Ovary (tissue), 9 donors: ENCODE measurements around the gene GFRA1. TPM values are rescaled to one million over a fixed set of nuclear protein-coding genes. Genes with fewer than 3 reads are reported as not detected.

ENCODE experiments used
- DNase-seq, 5 donors: peaks; one replicate each; pipeline ENCODE4 v3.0.0-alpha.2; 2019 to 2020
- H3K27ac ChIP-seq, 2 donors: fragments of 200-600 bp; one replicate each; pipeline versions ENCODE4 v1.5.1 to v1.8.0; 2019 to 2022
- H3K27me3 ChIP-seq: fragments of 200-600 bp; one replicate; pipeline ENCODE4 v1.8.0; 2022
- H3K36me3 ChIP-seq: fragments of 200-600 bp; sonication (generic); one replicate; pipeline ENCODE4 v1.5.1; 2019
- H3K4me1 ChIP-seq: one replicate; pipeline ENCODE4 v1.8.1; 2013; ENCODE audit warnings: mild to moderate bottlenecking, moderate library complexity; ENCODE audit not compliant: insufficient read depth
- H3K4me3 ChIP-seq: fragments of 200-600 bp; sonication (generic); one replicate; pipeline ENCODE4 v1.5.1; 2017
- H3K9me3 ChIP-seq, 2 donors: fragments of 200-600 bp in 1 of 2; sonication (generic) in 1 of 2; one replicate each; pipeline versions ENCODE4 v1.5.1 to v1.8.1; 2013 to 2019; ENCODE audit warnings: mild to moderate bottlenecking in 1 of 2, moderate library complexity in 1 of 2
- CTCF ChIP-seq, 3 donors: fragments of 450-650 bp in 2 of 3; fragments of 200-600 bp in 1 of 3; IDR thresholded peaks; one replicate each; pipeline versions ENCODE4 v1.5.1 to v1.8.0; 2016 to 2022; ENCODE audit warnings: antibody characterized with exemption in 3 of 3, mild to moderate bottlenecking in 1 of 3
- EP300 ChIP-seq: sonication (generic); formaldehyde crosslinking; IDR thresholded peaks from one replicate; pipeline ENCODE4 v1.6.1; 2017; ENCODE audit warnings: antibody characterized with exemption
- POLR2A ChIP-seq: fragments of 450-650 bp; IDR thresholded peaks from one replicate; pipeline ENCODE4 v1.6.1; 2017; ENCODE audit warnings: antibody characterized with exemption, mild to moderate bottlenecking, moderate library complexity
- WGBS, 3 donors: extraction: QIAGEN DNeasy Blood & Tissue Kit in 1 of 3; methylation state at CpG; one replicate each; pipeline versions ENCODE4 v1.1.5 to v1.1.7; 2013 to 2017; 5-methylcytosine and 5-hydroxymethylcytosine counted together
- intact Hi-C, 4 donors: fragments of 100-400 bp; cut with DNase I; formaldehyde crosslinking; loops; one replicate each; pipeline versions ENCODE4 v1.11.0 to v1.15.1; 2022 to 2023
- polyA plus RNA-seq, 2 donors: library from polyadenylated mRNA; stranded (reverse); fragments of 200-250 nt in 1 of 2; fragments of 350-450 nt in 1 of 2; fragmentation: Illumina TruSeq in 1 of 2; extraction: RNeasy Lipid Tissue Mini Kit (QIAGEN cat#74804) in 1 of 2; gene quantifications; one replicate each; pipeline ENCODE4 v1.2.3, GENCODE V29; 2013 to 2014
- total RNA-seq, 7 donors: library from RNA; depleted of rRNA in 2 of 7; stranded (reverse); fragments of >200 nt in 2 of 7; fragmentation: NEBNext Ultra II Directional in 3 of 7; extraction: Animal tissue kit (Norgen Biotek cat#: 25700) in 3 of 7; gene quantifications; one replicate each; pipeline versions ENCODE4 v1.1.0 to v1.2.4, GENCODE V29; 2016 to 2023
- donor health status: DM: no; HTN: no; CAD: no; lungs with moderate emphysema.
- donor health status: DM: no; HTN: no; CAD: no.
- donor health status: Bipolar disorder and iron deficiency.
- donor health status: DM: yes; HTN: yes; CAD: no.
- donor health status: DM: no; HTN: no; CAD: no.
- donor health status: DM: yes; HTN: yes; CAD: no.

Gene GFRA1
- total and polyA plus RNA-seq, 9 donors = 3.1 to 28.4 (median 11.8) TPM

GRCh38 chr10:116088985-116089384 lies 184.0 kb downstream of the GFRA1 start:
- intact Hi-C loops = no loop called here
- Histone ChIP-seq H3K4me3 (no peak overlapping the region), H3K9me3 (no peaks in the 10 kb centered on the region), H3K27ac (no peak overlapping the region), H3K27me3 (no peaks in the 10 kb centered on the region), H3K36me3 (no peaks in the 10 kb centered on the region), H3K4me1 (peaks cover 4% of the 10 kb centered on the region)
- WGBS, 3 donors = 40 to 64% (median 57%) methylated on average over 6 of the region's 6 CpGs
- no peak for DNase-seq
- no peak for TF ChIP-seq EP300
- TF ChIP-seq CTCF (IDR thresholded peaks at IDR 0.05) = no peak
- TF ChIP-seq POLR2A = no peak

DNA sequence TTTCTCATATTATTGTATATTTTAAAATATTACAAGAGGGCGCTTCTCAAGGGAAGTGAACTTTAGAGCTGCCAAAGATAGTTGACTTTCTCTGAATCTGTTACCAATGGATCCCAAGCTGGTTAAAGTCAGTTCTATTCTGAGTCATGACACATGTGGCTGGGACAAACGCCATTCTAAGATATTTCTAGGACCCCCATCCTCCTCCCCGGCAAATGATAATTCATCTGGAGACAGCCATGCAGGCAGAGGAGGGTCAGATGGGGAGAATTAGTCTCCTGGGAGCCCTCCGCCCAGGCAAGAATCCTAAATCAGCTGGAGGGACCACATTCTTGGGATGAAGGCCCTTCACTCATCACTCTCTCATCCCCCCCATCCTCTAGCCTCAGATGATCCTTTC lies 187.7 kb downstream of the GFRA1 start:
- intact Hi-C loops = no loop called here
- 75 to 78% (median 78%) methylated on average over 4 of the region's 4 CpGs for WGBS, 3 donors
- Histone ChIP-seq H3K4me3 (no peak overlapping the region), H3K27ac (no peak overlapping the region), H3K4me1 (peaks cover 4% of the 10 kb centered on the region), H3K36me3 (no peaks in the 10 kb centered on the region), H3K9me3 (no peaks in the 10 kb centered on the region), H3K27me3 (no peaks in the 10 kb centered on the region)
- no peak for DNase-seq
- TF ChIP-seq POLR2A (no peak), EP300 (no peak), CTCF (IDR thresholded peaks at IDR 0.05) (no peak)

- H3K27me3 ChIP-seq = no peaks in the 10 kb centered on the region
- H3K36me3 ChIP-seq = no peaks in the 10 kb centered on the region
- H3K27ac ChIP-seq = no peak overlapping the region
- peaks cover 4% of the 10 kb centered on the region for H3K4me1 ChIP-seq
- intact Hi-C loops = no loop called here
- no peak for DNase-seq
- 91 to 93% (median 92%) methylated on average over 6 of the region's 6 CpGs for WGBS, 3 donors
- TF ChIP-seq EP300 (no peak), POLR2A (no peak)
- H3K9me3 ChIP-seq = no peaks in the 10 kb centered on the region
- no peak overlapping the region for H3K4me3 ChIP-seq
Observed at GRCh38 chr10:116084161-116084560, 188.8 kb downstream of the GFRA1 start.

DNA sequence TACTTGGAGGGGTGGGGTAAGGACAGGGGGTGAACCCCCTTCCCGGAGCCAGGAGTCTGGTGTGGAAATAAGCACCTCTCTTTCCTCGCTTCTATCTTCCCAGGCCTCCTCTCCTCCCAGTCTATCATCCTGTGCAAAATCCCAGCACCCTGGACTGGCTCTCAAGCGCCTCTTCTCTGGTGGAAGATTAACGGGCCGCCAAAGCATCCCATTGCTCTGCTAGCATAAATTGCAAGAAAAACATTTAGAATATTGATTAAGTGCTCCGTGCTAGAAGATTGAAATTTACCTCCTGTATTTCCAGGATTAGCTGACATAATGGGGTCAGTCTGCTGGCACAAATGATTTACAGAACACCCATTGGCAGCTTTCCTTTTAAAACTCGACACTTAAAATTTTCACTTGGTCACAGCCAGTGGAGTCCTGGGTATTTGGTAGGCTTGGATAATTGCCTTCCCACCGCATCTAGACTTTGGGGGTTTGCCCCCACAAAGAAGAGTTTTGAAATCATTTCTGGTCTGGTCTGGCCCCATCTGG lies 189.7 kb downstream of the GFRA1 start:
- no peak for DNase-seq
- H3K27me3 ChIP-seq = no peaks in the 10 kb centered on the region
- no peak overlapping the region for H3K27ac ChIP-seq
- peaks cover 4% of the 10 kb centered on the region for H3K4me1 ChIP-seq
- no peak overlapping the region for H3K4me3 ChIP-seq
- H3K9me3 ChIP-seq = no peaks in the 10 kb centered on the region
- H3K36me3 ChIP-seq = no peaks in the 10 kb centered on the region
- 86 to 88% (median 87%) methylated on average over 8 of the region's 8 CpGs for WGBS, 3 donors
- intact Hi-C loops = no loop called here
- TF ChIP-seq CTCF (IDR thresholded peaks at IDR 0.05) (no peak), EP300 (no peak), POLR2A (no peak)

GRCh38 chr10:116082762-116083161 lies 190.2 kb downstream of the GFRA1 start:
- H3K4me1 ChIP-seq = peaks cover 2% of the 10 kb centered on the region
- no peaks in the 10 kb centered on the region for H3K36me3 ChIP-seq
- no peak overlapping the region for H3K27ac ChIP-seq
- H3K27me3 ChIP-seq = no peaks in the 10 kb centered on the region
- intact Hi-C loops = no loop called here
- TF ChIP-seq CTCF (IDR thresholded peaks at IDR 0.05) = no peak
- no peaks in the 10 kb centered on the region for H3K9me3 ChIP-seq
- H3K4me3 ChIP-seq = no peak overlapping the region
- 91 to 94% (median 94%) methylated on average over 2 to 3 of the region's 3 CpGs for WGBS, 3 donors
- DNase-seq = no peak
